Pancreas (tissue), 10 donors: ENCODE results near the gene GK. TPM values are rescaled to one million over a fixed set of nuclear protein-coding genes. Genes with fewer than 3 reads are reported as not detected.

Experiments used
- ATAC-seq, 4 donors: fragments of 200-7000 bp; cut with Tn5 transposase; one replicate each; pipeline versions ENCODE4 v1.8.0 to v1.9.1; 2020; ENCODE audit warnings: mild to moderate bottlenecking in 4 of 4, moderate library complexity in 4 of 4
- DNase-seq, 6 donors: peaks; one replicate each; pipeline ENCODE4 v3.0.0-alpha.2; 2020
- FAIRE-seq: peaks from 2 replicates; lab custom pipeline; 2012; peaks lifted over from hg19 to GRCh38; lab: Jason Lieb, UNC
- H3K27ac ChIP-seq, 4 donors: fragments of 200-600 bp; sonication (generic); 1 replicate in 3 of 4; 2 replicates in 1 of 4; pipeline versions ENCODE4 v1.5.0 to v1.8.0; 2020
- H3K27me3 ChIP-seq, 4 donors: fragments of 200-600 bp; one replicate each; pipeline ENCODE4 v1.8.0; 2021
- H3K36me3 ChIP-seq, 3 donors: fragments of 200-600 bp; sonication (generic) in 1 of 3; one replicate each; pipeline versions ENCODE4 v1.5.0 to v1.8.0; 2020 to 2021
- H3K4me1 ChIP-seq, 3 donors: fragments of 200-600 bp; one replicate each; pipeline ENCODE4 v1.8.0; 2021
- H3K4me3 ChIP-seq, 4 donors: fragments of 200-600 bp; sonication (generic) in 2 of 4; one replicate each; pipeline versions ENCODE4 v1.5.0 to v1.8.0; 2020 to 2021
- H3K9me3 ChIP-seq, 4 donors: fragments of 200-600 bp; one replicate each; pipeline ENCODE4 v1.8.0; 2021
- WGBS, 2 donors: extraction: QIAGEN DNeasy Blood & Tissue Kit; methylation state at CpG; one replicate each; pipeline ENCODE4 v1.1.7; 2013; 5-methylcytosine and 5-hydroxymethylcytosine counted together
- intact Hi-C, 3 donors: fragments of 100-400 bp; cut with DNase I; formaldehyde crosslinking; loops; one replicate each; pipeline versions ENCODE4 v1.11.1 to v1.14.2; 2022
- polyA plus RNA-seq, 2 donors: library from polyadenylated mRNA; stranded (reverse); fragments of 200-250 nt; gene quantifications; one replicate each; pipeline ENCODE4 v1.2.3, GENCODE V29; 2013
- total RNA-seq, 6 donors: library from RNA; stranded (reverse); fragmentation: NEBNext Ultra II Directional in 4 of 6; extraction: Animal tissue kit (Norgen Biotek cat#: 25700) in 4 of 6; gene quantifications; one replicate each; pipeline versions ENCODE4 v1.2.1 to v1.2.4, GENCODE V29; 2021 to 2023
- TF ChIP-seq, protein P1 (sequence below), 4 donors: fragments of 200-600 bp; sonication (generic) in 3 of 4; IDR thresholded peaks; one replicate each; pipeline versions ENCODE4 v1.5.0 to v1.8.0; 2021; ENCODE audit warnings: antibody characterized with exemption in 4 of 4
- donor health status: healthy with polysubstance abuse.
- donor health status: DM: no; HTN: no; CAD: no; lungs with moderate emphysema.
- donor health status: DM: no; HTN: no; CAD: no.
- donor health status: control.
- donor health status: control.
- donor health status: Bipolar disorder and iron deficiency.
- donor health status: DM: yes; HTN: yes; CAD: no.
- donor health status: DM: no; HTN: no; CAD: no.
- donor health status: DM: no; HTN: no; CAD: no.
- donor health status: DM: yes; HTN: yes; CAD: no.

GK gene
- total and polyA plus RNA-seq, 8 donors, result 1.3 to 7.5 (median 2.6) TPM

DNA sequence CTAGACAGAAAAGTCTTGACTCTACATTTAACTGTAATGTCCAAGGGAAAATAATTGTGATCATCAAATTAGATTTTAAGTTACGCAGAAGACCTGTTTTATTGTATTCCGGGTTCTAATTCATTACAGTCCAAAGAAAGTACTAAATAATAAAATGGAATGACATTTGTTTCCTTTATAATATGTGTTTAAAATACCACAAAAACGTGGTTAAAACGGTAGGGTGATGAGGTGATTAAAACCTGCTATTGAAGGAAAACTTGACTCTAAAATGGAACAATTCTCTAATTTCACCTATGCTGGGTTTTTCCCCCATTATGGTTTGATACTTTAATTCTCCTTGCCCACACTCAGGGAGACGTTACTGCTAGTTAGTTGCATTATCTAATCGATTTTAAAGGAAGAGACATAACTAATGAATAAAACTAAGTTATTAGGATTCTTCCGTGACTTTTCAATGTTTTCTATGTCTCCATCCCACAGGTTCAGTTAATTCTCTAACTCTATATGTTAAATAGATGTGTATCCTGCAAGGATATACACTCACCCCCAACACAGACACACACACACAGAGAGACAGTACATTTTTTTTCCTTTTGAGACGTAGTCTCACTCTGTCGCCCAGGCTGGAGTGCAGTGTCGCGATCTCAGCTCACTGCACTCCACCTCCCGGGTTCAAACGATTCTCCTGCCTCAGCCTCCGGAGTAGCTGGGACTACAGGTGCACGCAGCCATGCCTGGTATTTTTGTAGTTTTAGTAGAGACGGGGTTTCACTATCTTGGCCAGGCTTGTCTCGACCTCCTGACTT lies 80.8 kb downstream of the GK start:
- Histone ChIP-seq H3K4me3 (no peak overlapping the region), H3K4me1 (no peaks in the 10 kb centered on the region), H3K27me3 (no peaks in the 10 kb centered on the region), H3K36me3 (no peaks in the 10 kb centered on the region), H3K27ac (no peak overlapping the region), H3K9me3 (no peaks in the 10 kb centered on the region)
- DNase-seq, result no peak
- TF ChIP-seq, protein P1, sequence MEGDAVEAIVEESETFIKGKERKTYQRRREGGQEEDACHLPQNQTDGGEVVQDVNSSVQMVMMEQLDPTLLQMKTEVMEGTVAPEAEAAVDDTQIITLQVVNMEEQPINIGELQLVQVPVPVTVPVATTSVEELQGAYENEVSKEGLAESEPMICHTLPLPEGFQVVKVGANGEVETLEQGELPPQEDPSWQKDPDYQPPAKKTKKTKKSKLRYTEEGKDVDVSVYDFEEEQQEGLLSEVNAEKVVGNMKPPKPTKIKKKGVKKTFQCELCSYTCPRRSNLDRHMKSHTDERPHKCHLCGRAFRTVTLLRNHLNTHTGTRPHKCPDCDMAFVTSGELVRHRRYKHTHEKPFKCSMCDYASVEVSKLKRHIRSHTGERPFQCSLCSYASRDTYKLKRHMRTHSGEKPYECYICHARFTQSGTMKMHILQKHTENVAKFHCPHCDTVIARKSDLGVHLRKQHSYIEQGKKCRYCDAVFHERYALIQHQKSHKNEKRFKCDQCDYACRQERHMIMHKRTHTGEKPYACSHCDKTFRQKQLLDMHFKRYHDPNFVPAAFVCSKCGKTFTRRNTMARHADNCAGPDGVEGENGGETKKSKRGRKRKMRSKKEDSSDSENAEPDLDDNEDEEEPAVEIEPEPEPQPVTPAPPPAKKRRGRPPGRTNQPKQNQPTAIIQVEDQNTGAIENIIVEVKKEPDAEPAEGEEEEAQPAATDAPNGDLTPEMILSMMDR (IDR thresholded peaks at IDR 0.05), result no peak
- intact Hi-C loops, result no loop called here
- FAIRE-seq, result no peak
- no peak for ATAC-seq
- 60 to 63% methylated on average over 17 of the region's 17 CpGs for WGBS, 2 donors

DNA sequence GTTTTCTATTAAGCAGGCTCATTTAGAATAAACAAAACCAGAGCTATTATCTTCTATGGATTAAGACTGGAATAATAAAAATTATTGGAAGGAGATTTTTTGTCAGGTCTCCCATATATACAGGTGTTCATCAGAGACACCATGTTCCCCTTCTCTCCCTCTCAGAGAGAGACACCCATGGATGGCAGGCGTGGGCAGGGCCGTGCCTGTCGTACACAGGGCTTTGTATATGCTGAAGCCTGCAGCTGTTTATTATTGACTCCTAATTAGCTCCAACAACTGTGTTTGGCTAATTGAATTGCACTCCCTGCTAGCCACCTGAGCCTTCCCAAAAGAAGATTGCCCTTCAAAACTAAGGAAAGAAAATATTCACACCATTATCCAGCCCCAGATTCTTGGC lies 81.6 kb downstream of the GK start:
- ATAC-seq (no peak), FAIRE-seq (no peak), DNase-seq (no peak)
- 62 to 69% methylated on average over 3 of the region's 3 CpGs for WGBS, 2 donors
- TF ChIP-seq, protein P1 (IDR thresholded peaks at IDR 0.05), result no peak
- H3K27ac ChIP-seq, result no peak overlapping the region
- H3K4me1 ChIP-seq, result no peaks in the 10 kb centered on the region
- no peaks in the 10 kb centered on the region for H3K9me3 ChIP-seq
- intact Hi-C loops, result no loop called here
- H3K27me3 ChIP-seq, result no peaks in the 10 kb centered on the region
- no peak overlapping the region for H3K4me3 ChIP-seq
- H3K36me3 ChIP-seq, result no peaks in the 10 kb centered on the region

DNA sequence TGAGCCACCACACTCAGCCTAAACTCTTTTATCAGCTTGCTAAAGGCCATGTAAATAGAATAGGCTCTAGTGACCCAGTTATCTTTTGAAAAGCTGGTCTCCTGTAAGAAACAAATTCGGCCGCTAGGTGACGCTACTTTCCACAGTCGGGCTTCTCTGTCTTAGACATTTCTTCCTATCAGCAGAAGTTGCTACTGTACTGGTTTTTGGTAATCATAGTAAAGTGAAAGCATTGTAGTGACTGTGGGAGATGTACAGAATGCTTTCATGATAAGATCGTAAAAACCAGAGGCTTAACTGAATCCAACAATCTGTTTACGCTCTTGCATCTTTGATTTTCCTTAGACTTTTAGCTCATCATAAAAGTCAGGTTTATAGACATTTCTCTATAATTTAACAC lies 82.6 kb downstream of the GK start:
- no peaks in the 10 kb centered on the region for H3K27me3 ChIP-seq
- ATAC-seq, result peak in 3 of 4 donors; percentile 53 to 67 (median 64)
- WGBS, 2 donors, result 14 to 16% methylated on average over 6 of the region's 6 CpGs
- H3K27ac ChIP-seq, result no peak overlapping the region
- peak in 3 of 6 donors; percentile 18 to 62 (median 37) for DNase-seq
- H3K4me3 ChIP-seq, result no peak overlapping the region
- TF ChIP-seq, protein P1 (IDR thresholded peaks at IDR 0.05), result peak; percentile 12 to 40 (median 32)
- no peaks in the 10 kb centered on the region for H3K4me1 ChIP-seq
- no peaks in the 10 kb centered on the region for H3K36me3 ChIP-seq
- intact Hi-C loops, result no loop called here
- no peaks in the 10 kb centered on the region for H3K9me3 ChIP-seq
- FAIRE-seq, result no peak

DNA sequence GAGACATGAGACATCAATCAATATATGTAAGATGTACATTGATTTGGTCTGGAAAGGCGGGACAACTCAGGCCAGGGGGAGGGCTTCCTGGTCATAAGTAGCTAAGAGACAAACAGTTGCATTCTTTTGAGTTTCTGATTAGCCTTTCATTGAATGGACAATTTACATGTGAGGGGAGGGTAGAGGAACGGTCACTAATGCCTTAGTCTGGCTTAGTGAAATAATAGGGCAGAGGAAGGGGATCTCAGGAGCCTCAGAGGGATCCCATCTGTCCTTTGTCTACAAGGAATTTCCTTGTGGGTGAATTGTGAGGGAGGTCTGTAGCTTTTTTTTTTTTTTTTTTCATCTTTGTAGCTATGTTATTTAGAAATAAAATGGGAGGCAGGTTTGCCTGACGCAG lies 88.3 kb downstream of the GK start:
- no peak for DNase-seq
- Histone ChIP-seq H3K36me3 (no peaks in the 10 kb centered on the region), H3K27me3 (no peaks in the 10 kb centered on the region), H3K27ac (no peak overlapping the region), H3K4me3 (no peak overlapping the region), H3K9me3 (no peaks in the 10 kb centered on the region), H3K4me1 (no peaks in the 10 kb centered on the region)
- TF ChIP-seq, protein P1 (IDR thresholded peaks at IDR 0.05), result no peak
- no peak for FAIRE-seq
- 48 to 59% methylated on average over 3 of the region's 3 CpGs for WGBS, 2 donors
- ATAC-seq, result no peak
- intact Hi-C loops, result no loop called here

DNA sequence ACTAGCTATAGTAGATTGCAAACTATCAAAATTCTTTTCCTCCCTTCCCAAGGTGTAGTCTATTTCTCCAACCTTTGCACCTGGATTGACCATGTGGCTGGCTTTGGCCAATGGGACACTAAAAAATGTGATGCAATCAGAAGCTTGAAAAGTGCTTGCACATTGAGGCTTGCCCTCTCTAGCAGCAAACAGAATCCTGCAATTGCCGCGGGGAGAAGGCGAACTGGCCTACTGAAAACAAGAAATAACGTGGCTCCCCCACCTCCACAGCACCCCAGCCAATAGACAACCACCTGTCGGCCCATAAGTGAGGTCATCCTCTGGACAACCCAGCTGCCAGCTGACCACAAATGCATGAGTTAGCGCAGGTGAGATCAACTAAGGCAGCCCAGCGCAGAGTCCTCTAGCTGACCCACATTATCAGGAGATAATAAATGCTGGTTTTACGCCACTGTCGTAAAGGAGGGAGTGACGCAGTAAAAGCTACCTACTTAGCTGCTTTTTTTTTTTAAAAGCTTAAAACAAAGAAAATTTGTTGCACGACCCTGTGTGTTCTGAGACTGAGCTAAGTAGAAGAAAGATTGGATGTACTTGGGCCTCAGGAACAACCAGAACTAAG lies 95.2 kb downstream of the GK start:
- TF ChIP-seq, protein P1 (IDR thresholded peaks at IDR 0.05), result no peak
- intact Hi-C loops, result no loop called here
- H3K27me3 ChIP-seq, result no peaks in the 10 kb centered on the region
- 78 to 84% methylated on average over 11 of the region's 11 CpGs for whole genome bisulfite sequencing, 2 donors
- H3K36me3 ChIP-seq, result no peaks in the 10 kb centered on the region
- no peaks in the 10 kb centered on the region for H3K4me1 ChIP-seq
- DNase-seq (no peak), ATAC-seq (no peak), FAIRE-seq (no peak)
- H3K9me3 ChIP-seq, result no peaks in the 10 kb centered on the region
- H3K4me3 ChIP-seq, result no peak overlapping the region
- H3K27ac ChIP-seq, result no peak overlapping the region
